IMR-90 (cell line): ENCODE data around the gene ARPC1A. TPM values are rescaled to one million over a fixed set of nuclear protein-coding genes. Genes with fewer than 3 reads are reported as not detected.
"Not testable (repeated sequence)": the region's sequence is repeated elsewhere in the genome, so short reads cannot be mapped to it uniquely, and the experiment has no call there.

Experiments used
- ATAC-seq: fragments of 200-7000 bp; cut with Tn5 transposase; 2 replicates; pipeline ENCODE4 v1.9.1; 2020; ENCODE audit warnings: low read depth, mild to moderate bottlenecking, moderate library complexity
- BruUV-seq: library from RNA; stranded (reverse); fragments of 400-500 nt; replicated peaks from 2 replicates; lab custom pipeline; 2021; lab: Mats Ljungman, UMichigan
- CTCF ChIA-PET: fragments of 300-600 bp; formaldehyde crosslinking; extraction: SDS; loops from one replicate; lab custom pipeline; 2021; ENCODE audit warnings: antibody characterized with exemption; lab: Yijun Ruan, JAX
- POLR2A ChIA-PET: fragments of 300-600 bp; sonication (Branson Sonifier 250); formaldehyde crosslinking; loops from one replicate; lab custom pipeline; 2022; ENCODE audit warnings: antibody characterized with exemption; ENCODE audit not compliant: unreplicated experiment; lab: Charles Lee
- DNase-seq: peaks from one replicate; pipeline ENCODE4 v3.0.0; 2013
- H2AFZ ChIP-seq: replicated peaks from 2 replicates; pipeline ENCODE3; 2013; ENCODE audit warnings: low read length, mild to moderate bottlenecking; ENCODE audit not compliant: poor library complexity
- H2AK5ac ChIP-seq: 2 replicates; pipeline ENCODE4 v1.6.1; 2013; ENCODE audit warnings: low read depth, low read length, inconsistent platforms
- H2AK9ac ChIP-seq: replicated peaks from 2 replicates; pipeline ENCODE3; 2013; ENCODE audit warnings: mild to moderate bottlenecking, low read depth, low read length, moderate library complexity; ENCODE audit not compliant: poor library complexity
- H2BK120ac ChIP-seq: 2 replicates; pipeline ENCODE4 v1.6.1; 2013; ENCODE audit warnings: low read depth, low read length, inconsistent platforms
- H2BK15ac ChIP-seq: 3 replicates; pipeline ENCODE4 v1.6.1; 2013; ENCODE audit warnings: low read depth, low read length, inconsistent platforms
- H2BK20ac ChIP-seq: 2 replicates; pipeline ENCODE4 v1.6.1; 2013; ENCODE audit warnings: low read depth, mild to moderate bottlenecking, inconsistent platforms, low read length, moderate library complexity
- H2BK5ac ChIP-seq: 2 replicates; pipeline ENCODE4 v1.6.1; 2013; ENCODE audit warnings: mild to moderate bottlenecking, low read depth, low read length, inconsistent platforms; ENCODE audit not compliant: poor library complexity, severe bottlenecking
- H3K14ac ChIP-seq: replicated peaks from 2 replicates; pipeline ENCODE4 v1.6.1; 2013; ENCODE audit warnings: low read depth, low read length, inconsistent platforms
- H3K18ac ChIP-seq: 2 replicates; pipeline ENCODE4 v1.6.1; 2013; ENCODE audit warnings: low read depth, low read length, control low read depth
- H3K23ac ChIP-seq: 2 replicates; pipeline ENCODE4 v1.6.1; 2013; ENCODE audit warnings: low read depth, low read length, inconsistent platforms
- H3K27ac ChIP-seq: 2 replicates; pipeline ENCODE4 v1.5.1; 2013; ENCODE audit warnings: mild to moderate bottlenecking, control low read depth, low read length; ENCODE audit not compliant: insufficient read depth
- H3K27me3 ChIP-seq: 2 replicates; pipeline ENCODE4 v1.6.1; 2013; ENCODE audit warnings: low read length; ENCODE audit not compliant: control insufficient read depth, insufficient read depth
- H3K36me3 ChIP-seq: 2 replicates; pipeline ENCODE4 v1.6.1; 2013; ENCODE audit warnings: low read length, mixed read lengths; ENCODE audit not compliant: control insufficient read depth, insufficient read depth
- H3K4ac ChIP-seq: 2 replicates; pipeline ENCODE4 v1.6.1; 2013; ENCODE audit warnings: low read depth, low read length, inconsistent platforms
- H3K4me1 ChIP-seq: 2 replicates; pipeline ENCODE4 v1.6.1; 2013; ENCODE audit warnings: low read length, mixed read lengths; ENCODE audit not compliant: control insufficient read depth, insufficient read depth
- H3K4me2 ChIP-seq: 2 replicates; pipeline ENCODE4 v1.6.1; 2013; ENCODE audit warnings: low read depth, mild to moderate bottlenecking, control low read depth, low read length, moderate library complexity
- H3K4me3 ChIP-seq: 2 replicates; pipeline ENCODE4 v1.5.1; 2013; ENCODE audit warnings: low read depth, mild to moderate bottlenecking, control low read depth, low read length, moderate library complexity; ENCODE audit not compliant: insufficient read depth
- H3K56ac ChIP-seq: 2 replicates; pipeline ENCODE4 v1.6.1; 2013; ENCODE audit warnings: low read length, inconsistent platforms; ENCODE audit not compliant: insufficient read depth; ENCODE audit errors: extremely low read depth
- H3K79me1 ChIP-seq, 2 experiments: 2 replicates each; pipeline ENCODE4 v1.6.1; 2013; ENCODE audit warnings: low read length in 2 of 2, inconsistent platforms in 1 of 2, low read depth in 1 of 2
- H3K9ac ChIP-seq: 2 replicates; pipeline ENCODE4 v1.6.1; 2013; ENCODE audit warnings: low read depth, low read length, control low read depth
- H3K9me1 ChIP-seq: 2 replicates; pipeline ENCODE4 v1.6.1; 2013; ENCODE audit warnings: low read length, inconsistent platforms; ENCODE audit not compliant: insufficient read depth
- H3K9me3 ChIP-seq: 2 replicates; pipeline ENCODE4 v1.6.1; 2013; ENCODE audit warnings: low read length; ENCODE audit not compliant: control insufficient read depth, insufficient read depth
- H4K20me1 ChIP-seq: 2 replicates; pipeline ENCODE4 v1.6.1; 2013; ENCODE audit warnings: low read length, inconsistent platforms; ENCODE audit not compliant: insufficient read depth
- H4K5ac ChIP-seq: 2 replicates; pipeline ENCODE4 v1.6.1; 2013; ENCODE audit warnings: mild to moderate bottlenecking, low read depth, low read length, control low read depth
- H4K8ac ChIP-seq, 2 experiments: 2 replicates each; pipeline ENCODE4 v1.6.1; 2013; ENCODE audit warnings: low read depth in 2 of 2, low read length in 2 of 2, control low read depth in 1 of 2, inconsistent platforms in 1 of 2
- H4K91ac ChIP-seq: 2 replicates; pipeline ENCODE4 v1.6.1; 2013; ENCODE audit warnings: low read depth, low read length, inconsistent platforms; ENCODE audit not compliant: insufficient read depth
- RFX5 ChIP-seq: IDR thresholded peaks from 2 replicates; pipeline ENCODE4 v1.8.0; 2012; ENCODE audit warnings: low read depth, mild to moderate bottlenecking, low read length, moderate library complexity
- WGBS, 2 experiments: methylation state at CpG; one replicate each; pipeline versions ENCODE4 v1.1.5 to v1.1.7; 2013; ENCODE audit warnings: missing lambda C conversion rate in 2 of 2; ENCODE audit not compliant: insufficient read length in 1 of 2; ENCODE audit errors: extremely low coverage in 2 of 2; 5-methylcytosine and 5-hydroxymethylcytosine counted together
- dilution Hi-C: fragments of 300-500 bp; cut with HindIII; formaldehyde crosslinking; loops from one replicate; pipeline ENCODE4 v1.14.3; 2018; ENCODE audit warnings: low sequenced_read_pairs; ENCODE audit not compliant: unreplicated experiment
- in situ Hi-C: fragments of 300-500 bp; cut with MboI; formaldehyde crosslinking; loops from 3 replicates; pipeline ENCODE4 v1.14.3; 2019; ENCODE audit warnings: low sequenced_read_pairs, inconsistent platforms, mixed read lengths
- intact Hi-C: fragments of 100-400 bp; cut with micrococcal nuclease; formaldehyde crosslinking; loops from 2 replicates; pipeline ENCODE4 v1.10.0; 2022
- polyA plus RNA-seq, 3 experiments: library from polyadenylated mRNA; depleted of rRNA; stranded (reverse); fragments of >200 nt; gene quantifications; 2 replicates each; pipeline ENCODE4 v1.2.3, GENCODE V29; 2012; ENCODE audit warnings: low replicate concordance in 1 of 3
- total RNA-seq: library from RNA; depleted of rRNA; stranded (reverse); fragments of >200 nt; gene quantifications from 2 replicates; pipeline ENCODE4 v1.2.3, GENCODE V29; 2012

Gene ARPC1A
- total and polyA plus RNA-seq, 2 of the 4 experiments (the other 2 are of a cell fraction), result 253 to 327 TPM

DNA sequence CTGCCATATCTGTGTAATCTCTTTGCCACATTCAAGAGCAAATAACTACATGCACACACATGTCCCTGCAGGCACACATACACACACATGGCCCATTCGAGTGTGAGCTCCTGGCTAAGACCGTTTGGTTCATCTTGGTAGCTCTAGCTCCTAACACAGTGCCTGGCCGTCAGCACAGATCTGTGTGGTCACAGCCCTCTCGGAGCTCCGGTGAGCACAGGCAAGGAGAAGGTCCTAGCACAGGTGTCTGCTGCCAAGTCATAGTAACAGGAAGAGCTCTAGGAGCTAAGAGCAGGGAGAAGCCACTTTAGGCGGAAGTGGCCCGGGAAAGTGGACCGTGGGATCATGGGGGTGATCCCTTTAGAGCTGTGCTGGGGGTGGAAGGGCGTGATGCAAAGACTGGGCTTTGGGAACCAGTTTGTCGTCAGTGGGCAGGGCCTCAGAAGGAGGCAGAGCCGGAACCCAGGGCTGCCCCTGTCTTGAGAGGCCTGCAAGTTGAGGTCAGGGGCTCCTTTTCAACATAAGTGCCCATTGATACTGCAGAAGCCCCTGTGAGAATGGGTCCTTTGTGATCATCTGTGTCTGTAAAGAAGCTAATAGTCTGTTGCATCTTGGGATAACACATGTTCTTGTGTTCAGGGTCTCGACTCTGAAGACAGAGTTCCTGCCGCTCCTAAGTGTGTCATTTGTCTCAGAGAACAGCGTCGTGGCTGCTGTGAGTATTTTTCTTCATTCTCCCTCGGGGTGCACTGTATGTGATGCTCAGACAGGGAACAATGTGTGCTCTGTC, 32.2 kb downstream of the ARPC1A start:
- Histone ChIP-seq H2BK20ac (no peak overlapping the region), H3K4me1 (0 out of 2 replicates have a peak, but pooled peaks cover 2% of the 10 kb centered on the region), H3K9me3 (no peaks in the 10 kb centered on the region), H4K5ac (no peak overlapping the region), H2AFZ (peak overlapping the region; percentile 8), H3K9ac (no peak overlapping the region), H2BK5ac (no peak overlapping the region), H2AK5ac (no peak overlapping the region), H3K23ac (no peak overlapping the region), H3K4ac (no peak overlapping the region), H3K79me1 (peaks cover 5 to 21% of the 10 kb centered on the region in 2 experiments), H3K27ac (no peak overlapping the region), H3K14ac (no peak overlapping the region), H3K27me3 (no peaks in the 10 kb centered on the region), H3K4me3 (no peak overlapping the region), H3K4me2 (no peak overlapping the region), H4K20me1 (peaks cover 13% of the 10 kb centered on the region), H4K91ac (no peak overlapping the region), H2BK15ac (no peak overlapping the region), H3K56ac (no peak overlapping the region), H3K18ac (no peak overlapping the region), H2BK120ac (no peak overlapping the region), H3K36me3 (peaks cover 46% of the 10 kb centered on the region), H2AK9ac (peak overlapping the region; percentile 5), H3K9me1 (peaks cover 6% of the 10 kb centered on the region), H4K8ac (no peak overlapping the region)
- intact Hi-C loops (no loop called here), dilution Hi-C loops (no loop called here), in situ Hi-C loops (no loop called here)
- no peak for DNase-seq
- no peak for TF ChIP-seq RFX5
- WGBS, 2 experiments, result 100% methylated on average over 9 of the region's 16 CpGs; no CpG with 5 or more reads in 1 of the 2 experiments
- no peak for ATAC-seq
- ChIA-PET POLR2A (interaction anchor here (0.5 kb wide), 1 partner anchor 21 kb away, joined by 3 read pairs; no protein-coding TSS in a partner anchor), CTCF (interaction anchor here (0.7 kb wide), 1 partner anchor 249 kb away, joined by 4 read pairs; no protein-coding TSS in a partner anchor)
- no TSS peak for BruUV-seq

DNA sequence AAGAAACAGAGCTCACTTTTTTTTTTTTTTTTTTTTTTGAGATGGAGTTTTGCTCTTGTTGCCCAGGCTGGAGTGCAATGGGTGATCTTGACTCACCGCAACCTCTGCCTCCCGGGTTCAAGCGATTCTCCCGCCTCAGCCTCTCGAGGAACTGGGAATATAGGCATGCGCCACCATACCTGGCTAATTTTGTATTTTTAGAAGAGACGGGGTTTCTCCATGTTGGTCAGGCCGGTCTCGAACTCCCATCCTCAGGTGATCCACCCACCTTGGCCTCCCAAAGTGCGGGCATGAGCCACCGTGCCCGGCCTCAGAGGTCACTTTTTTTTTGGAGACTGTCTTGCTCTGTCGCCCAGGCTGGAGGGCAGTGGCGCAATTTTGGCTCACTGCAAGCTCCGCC, 32.8 kb downstream of the ARPC1A start:
- H2BK120ac ChIP-seq, H3K4ac ChIP-seq, H4K8ac ChIP-seq, H3K9me1 ChIP-seq, H3K9me3 ChIP-seq, H3K4me2 ChIP-seq, H3K18ac ChIP-seq, H2AFZ ChIP-seq, H2BK5ac ChIP-seq, H3K4me3 ChIP-seq, H4K91ac ChIP-seq, H3K56ac ChIP-seq, H3K14ac ChIP-seq, H2BK20ac ChIP-seq, POLR2A ChIA-PET, CTCF ChIA-PET, H3K27me3 ChIP-seq, H3K27ac ChIP-seq, H4K5ac ChIP-seq, intact Hi-C loops, H2BK15ac ChIP-seq, DNase-seq, H3K4me1 ChIP-seq, in situ Hi-C loops, H3K9ac ChIP-seq, H3K23ac ChIP-seq, H2AK9ac ChIP-seq, dilution Hi-C loops, H2AK5ac ChIP-seq, ATAC-seq, BruUV-seq: not testable (repeated sequence)
- peaks cover 19% of the 10 kb centered on the region for H4K20me1 ChIP-seq
- WGBS, 2 experiments, result 93% methylated on average over 11 of the region's 15 CpGs; no CpG with 5 or more reads in 1 of the 2 experiments
- peaks cover 7 to 24% of the 10 kb centered on the region in 2 experiments for H3K79me1 ChIP-seq
- peaks cover 45% of the 10 kb centered on the region for H3K36me3 ChIP-seq
